Measurements from ENCODE around the gene CFB.
"Not testable (repeated sequence)": the region's sequence is repeated elsewhere in the genome, so short reads cannot be mapped to it uniquely, and the experiment has no call there.

DNA sequence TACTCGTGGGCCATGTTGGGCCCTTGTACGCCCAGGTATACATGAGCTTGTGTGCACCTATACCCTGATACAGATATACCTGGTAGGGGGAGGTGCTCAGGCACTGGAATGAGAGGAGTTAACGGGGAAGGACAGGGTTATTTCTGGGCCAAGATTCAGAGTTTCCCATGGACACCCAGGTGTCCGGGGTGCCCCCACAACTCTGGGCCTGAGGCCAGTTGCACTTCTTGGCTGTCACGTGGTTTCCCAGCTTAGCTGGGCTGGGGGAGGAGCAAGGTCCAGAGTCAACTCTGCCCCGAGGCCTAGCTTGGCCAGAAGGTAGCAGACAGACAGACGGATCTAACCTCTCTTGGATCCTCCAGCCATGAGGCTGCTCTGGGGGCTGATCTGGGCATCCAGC is 35.8 kb downstream of the CFB start, which contains the start of gene C4A:
- TF ChIP-seq, protein P1, sequence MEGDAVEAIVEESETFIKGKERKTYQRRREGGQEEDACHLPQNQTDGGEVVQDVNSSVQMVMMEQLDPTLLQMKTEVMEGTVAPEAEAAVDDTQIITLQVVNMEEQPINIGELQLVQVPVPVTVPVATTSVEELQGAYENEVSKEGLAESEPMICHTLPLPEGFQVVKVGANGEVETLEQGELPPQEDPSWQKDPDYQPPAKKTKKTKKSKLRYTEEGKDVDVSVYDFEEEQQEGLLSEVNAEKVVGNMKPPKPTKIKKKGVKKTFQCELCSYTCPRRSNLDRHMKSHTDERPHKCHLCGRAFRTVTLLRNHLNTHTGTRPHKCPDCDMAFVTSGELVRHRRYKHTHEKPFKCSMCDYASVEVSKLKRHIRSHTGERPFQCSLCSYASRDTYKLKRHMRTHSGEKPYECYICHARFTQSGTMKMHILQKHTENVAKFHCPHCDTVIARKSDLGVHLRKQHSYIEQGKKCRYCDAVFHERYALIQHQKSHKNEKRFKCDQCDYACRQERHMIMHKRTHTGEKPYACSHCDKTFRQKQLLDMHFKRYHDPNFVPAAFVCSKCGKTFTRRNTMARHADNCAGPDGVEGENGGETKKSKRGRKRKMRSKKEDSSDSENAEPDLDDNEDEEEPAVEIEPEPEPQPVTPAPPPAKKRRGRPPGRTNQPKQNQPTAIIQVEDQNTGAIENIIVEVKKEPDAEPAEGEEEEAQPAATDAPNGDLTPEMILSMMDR (IDR thresholded peaks at IDR 0.05): not testable (repeated sequence)
- not testable (repeated sequence) for TF ChIP-seq EP300 (IDR thresholded peaks at IDR 0.05; ENCODE audit: low read depth)
